Measurements from ENCODE around the gene PLOD1. TPM values are rescaled to one million over a fixed set of nuclear protein-coding genes. Genes with fewer than 3 reads are reported as not detected.
"Not testable (repeated sequence)": the region's sequence is repeated elsewhere in the genome, so short reads cannot be mapped to it uniquely, and the experiment has no call there.

Gene PLOD1
- total RNA-seq, 1 donor, result 309 TPM

- DNase-seq (ENCODE audit: low read depth), result no peak
- H3K4me3 ChIP-seq (ENCODE audit: low read depth, low read length), result no peak overlapping the region
- no peak for TF ChIP-seq CTCF (IDR thresholded peaks at IDR 0.05; ENCODE audit: insufficient read depth, low read depth, low read length)
Observed at GRCh38 chr1:12003762-12004161, 69.2 kb downstream of the PLOD1 start.

GRCh38 chr1:12005488-12006166, 71.1 kb downstream of the PLOD1 start:
- H3K4me3 ChIP-seq (ENCODE audit: low read depth, low read length), result no peak overlapping the region
- no peak for TF ChIP-seq CTCF (IDR thresholded peaks at IDR 0.05; ENCODE audit: insufficient read depth, low read depth, low read length)
- DNase-seq (ENCODE audit: low read depth), result no peak

GRCh38 chr1:12006167-12006921, 71.8 kb downstream of the PLOD1 start:
- H3K4me3 ChIP-seq (ENCODE audit: low read depth, low read length), result no peak overlapping the region
- no peak for TF ChIP-seq CTCF (IDR thresholded peaks at IDR 0.05; ENCODE audit: insufficient read depth, low read depth, low read length)
- no peak for DNase-seq (ENCODE audit: low read depth)

GRCh38 chr1:12007204-12007603, 72.7 kb downstream of the PLOD1 start:
- no peak for DNase-seq (ENCODE audit: low read depth)
- H3K4me3 ChIP-seq (ENCODE audit: low read depth, low read length), result no peak overlapping the region
- no peak for TF ChIP-seq CTCF (IDR thresholded peaks at IDR 0.05; ENCODE audit: insufficient read depth, low read depth, low read length)

- not testable (repeated sequence) for DNase-seq (ENCODE audit: low read depth); H3K4me3 ChIP-seq (ENCODE audit: low read depth, low read length)
Observed at GRCh38 chr1:12008355-12008754, 73.8 kb downstream of the PLOD1 start.

GRCh38 chr1:12009318-12009947, 74.9 kb downstream of the PLOD1 start:
- DNase-seq (ENCODE audit: low read depth), result no peak
- no peak overlapping the region for H3K4me3 ChIP-seq (ENCODE audit: low read depth, low read length)
- no peak for TF ChIP-seq CTCF (IDR thresholded peaks at IDR 0.05; ENCODE audit: insufficient read depth, low read depth, low read length)
